Vagina (tissue), 2 donors: Measurements from ENCODE around the gene PPP3R1. TPM values are rescaled to one million over a fixed set of nuclear protein-coding genes. Genes with fewer than 3 reads are reported as not detected.

Experiments used
- DNase-seq, 2 donors: peaks; one replicate each; pipeline ENCODE4 v3.0.0-alpha.2; 2017; ENCODE audit errors: extremely low spot score in 2 of 2
- H3K27ac ChIP-seq: fragments of 200-600 bp; sonication (generic); one replicate; pipeline ENCODE4 v1.5.1; 2019
- H3K27me3 ChIP-seq: fragments of 200-600 bp; sonication (generic); one replicate; pipeline ENCODE4 v1.5.1; 2019
- H3K36me3 ChIP-seq, 2 donors: fragments of 200-600 bp; sonication (generic); one replicate each; pipeline ENCODE4 v1.5.1; 2017 to 2019
- H3K4me1 ChIP-seq: fragments of 200-600 bp; sonication (generic); one replicate; pipeline ENCODE4 v1.5.1; 2019
- H3K4me3 ChIP-seq, 2 donors: fragments of 200-600 bp; sonication (generic); 1 replicate in 1 of 2; 2 replicates in 1 of 2; pipeline ENCODE4 v1.5.1; 2016 to 2019
- H3K9me3 ChIP-seq: fragments of 200-600 bp; sonication (generic); one replicate; pipeline ENCODE4 v1.5.1; 2019
- CTCF ChIP-seq, 3 experiments: fragments of 450-650 bp in 2 of 3; fragments of 200-600 bp in 1 of 3; sonication (generic) in 1 of 3; IDR thresholded peaks; one replicate each; pipeline ENCODE4 v1.5.1; 2017 to 2019; ENCODE audit warnings: antibody characterized with exemption in 3 of 3, mild to moderate bottlenecking in 2 of 3, moderate library complexity in 2 of 3
- POLR2A ChIP-seq, 2 donors: fragments of 450-650 bp; IDR thresholded peaks; one replicate each; pipeline ENCODE4 v1.6.1; 2017; ENCODE audit warnings: antibody characterized with exemption in 2 of 2, mild to moderate bottlenecking in 2 of 2, moderate library complexity in 2 of 2
- POLR2AphosphoS5 ChIP-seq, 2 donors: sonication (generic); formaldehyde crosslinking; IDR thresholded peaks; one replicate each; pipeline ENCODE4 v1.9.0; 2017; ENCODE audit warnings: antibody characterized with exemption in 2 of 2, mild to moderate bottlenecking in 2 of 2, low read depth in 1 of 2; ENCODE audit not compliant: insufficient read depth in 1 of 2
- intact Hi-C: fragments of 100-400 bp; cut with DNase I; formaldehyde crosslinking; loops from one replicate; pipeline ENCODE4 v1.15.1; 2023
- total RNA-seq: library from RNA; depleted of rRNA; stranded (reverse); fragments of >200 nt; gene quantifications from one replicate; pipeline ENCODE4 v1.2.3, GENCODE V29; 2016

The PPP3R1 gene
- total RNA-seq, 1 donor from 2014 or later = 28.2 TPM

- Histone ChIP-seq H3K4me1 (peaks cover 10% of the 10 kb centered on the region), H3K4me3 (no peak overlapping the region), H3K27ac (no peak overlapping the region), H3K36me3 (no peaks in the 10 kb centered on the region), H3K9me3 (no peaks in the 10 kb centered on the region), H3K27me3 (no peaks in the 10 kb centered on the region)
- intact Hi-C loops = no loop called here
- no peak for DNase-seq
- TF ChIP-seq POLR2A (IDR thresholded peaks at IDR 0.05) (no peak), CTCF (IDR thresholded peaks at IDR 0.05) (no peak), POLR2AphosphoS5 (IDR thresholded peaks at IDR 0.05; ENCODE audit: insufficient read depth in 1 of 2, low read depth in 1 of 2) (no peak)
Observed at GRCh38 chr2:68279691-68280090, 27.4 kb upstream of the PPP3R1 start.

- H3K27ac ChIP-seq = no peak overlapping the region
- no peaks in the 10 kb centered on the region for H3K9me3 ChIP-seq
- no peak for DNase-seq
- no peaks in the 10 kb centered on the region for H3K27me3 ChIP-seq
- H3K4me1 ChIP-seq = no peaks in the 10 kb centered on the region
- H3K4me3 ChIP-seq = no peak overlapping the region
- no peaks in the 10 kb centered on the region for H3K36me3 ChIP-seq
- TF ChIP-seq CTCF (IDR thresholded peaks at IDR 0.05) = no peak
- no peak for TF ChIP-seq POLR2A (IDR thresholded peaks at IDR 0.05)
- TF ChIP-seq POLR2AphosphoS5 (IDR thresholded peaks at IDR 0.05; ENCODE audit: insufficient read depth in 1 of 2, low read depth in 1 of 2) = no peak
- intact Hi-C loops = no loop called here
Observed at GRCh38 chr2:68278169-68278568, 25.8 kb upstream of the PPP3R1 start.

- peaks cover 8% of the 10 kb centered on the region for H3K4me1 ChIP-seq
- H3K36me3 ChIP-seq = no peaks in the 10 kb centered on the region
- no peaks in the 10 kb centered on the region for H3K9me3 ChIP-seq
- H3K27ac ChIP-seq = no peak overlapping the region
- intact Hi-C loops = no loop called here
- H3K4me3 ChIP-seq = no peak overlapping the region
- no peak for DNase-seq
- TF ChIP-seq CTCF (IDR thresholded peaks at IDR 0.05) (no peak), POLR2A (IDR thresholded peaks at IDR 0.05) (no peak), POLR2AphosphoS5 (IDR thresholded peaks at IDR 0.05; ENCODE audit: insufficient read depth in 1 of 2, low read depth in 1 of 2) (no peak)
- no peaks in the 10 kb centered on the region for H3K27me3 ChIP-seq
Observed at GRCh38 chr2:68274022-68274421, 21.7 kb upstream of the PPP3R1 start.

- Histone ChIP-seq H3K27me3 (no peaks in the 10 kb centered on the region), H3K27ac (no peak overlapping the region), H3K4me1 (peaks cover 8% of the 10 kb centered on the region), H3K4me3 (no peak overlapping the region), H3K9me3 (no peaks in the 10 kb centered on the region), H3K36me3 (no peaks in the 10 kb centered on the region)
- DNase-seq = no peak
- intact Hi-C loops = no loop called here
- TF ChIP-seq POLR2AphosphoS5 (IDR thresholded peaks at IDR 0.05; ENCODE audit: insufficient read depth in 1 of 2, low read depth in 1 of 2) (no peak), CTCF (IDR thresholded peaks at IDR 0.05) (no peak), POLR2A (IDR thresholded peaks at IDR 0.05) (no peak)
Observed at GRCh38 chr2:68272246-68272994, 20.1 kb upstream of the PPP3R1 start.

GRCh38 chr2:68266655-68267054 lies 14.3 kb upstream of the PPP3R1 start:
- no peak for TF ChIP-seq CTCF (IDR thresholded peaks at IDR 0.05)
- TF ChIP-seq POLR2A (IDR thresholded peaks at IDR 0.05) = no peak
- TF ChIP-seq POLR2AphosphoS5 (IDR thresholded peaks at IDR 0.05; ENCODE audit: insufficient read depth in 1 of 2, low read depth in 1 of 2) = no peak
- Histone ChIP-seq H3K36me3 (no peaks in the 10 kb centered on the region), H3K4me1 (no peaks in the 10 kb centered on the region), H3K9me3 (no peaks in the 10 kb centered on the region), H3K27me3 (no peaks in the 10 kb centered on the region), H3K4me3 (no peak overlapping the region), H3K27ac (no peak overlapping the region)
- no peak for DNase-seq
- intact Hi-C loops = no loop called here
